IMR-90 (cell line): ENCODE results near the gene RWDD1. TPM values are rescaled to one million over a fixed set of nuclear protein-coding genes. Genes with fewer than 3 reads are reported as not detected.

Experiments
- ATAC-seq: fragments of 200-7000 bp; cut with Tn5 transposase; 2 replicates; pipeline ENCODE4 v1.9.1; 2020; ENCODE audit warnings: low read depth, mild to moderate bottlenecking, moderate library complexity
- BruUV-seq: library from RNA; stranded (reverse); fragments of 400-500 nt; replicated peaks from 2 replicates; lab custom pipeline; 2021; lab: Mats Ljungman, UMichigan
- CTCF ChIA-PET: fragments of 300-600 bp; formaldehyde crosslinking; extraction: SDS; loops from one replicate; lab custom pipeline; 2021; ENCODE audit warnings: antibody characterized with exemption; lab: Yijun Ruan, JAX
- POLR2A ChIA-PET: fragments of 300-600 bp; sonication (Branson Sonifier 250); formaldehyde crosslinking; loops from one replicate; lab custom pipeline; 2022; ENCODE audit warnings: antibody characterized with exemption; ENCODE audit not compliant: unreplicated experiment; lab: Charles Lee
- DNase-seq: peaks from one replicate; pipeline ENCODE4 v3.0.0; 2013
- H2AFZ ChIP-seq: replicated peaks from 2 replicates; pipeline ENCODE3; 2013; ENCODE audit warnings: low read length, mild to moderate bottlenecking; ENCODE audit not compliant: poor library complexity
- H2AK5ac ChIP-seq: 2 replicates; pipeline ENCODE4 v1.6.1; 2013; ENCODE audit warnings: low read depth, low read length, inconsistent platforms
- H2AK9ac ChIP-seq: replicated peaks from 2 replicates; pipeline ENCODE3; 2013; ENCODE audit warnings: mild to moderate bottlenecking, low read depth, low read length, moderate library complexity; ENCODE audit not compliant: poor library complexity
- H2BK120ac ChIP-seq: 2 replicates; pipeline ENCODE4 v1.6.1; 2013; ENCODE audit warnings: low read depth, low read length, inconsistent platforms
- H2BK15ac ChIP-seq: 3 replicates; pipeline ENCODE4 v1.6.1; 2013; ENCODE audit warnings: low read depth, low read length, inconsistent platforms
- H2BK20ac ChIP-seq: 2 replicates; pipeline ENCODE4 v1.6.1; 2013; ENCODE audit warnings: low read depth, mild to moderate bottlenecking, inconsistent platforms, low read length, moderate library complexity
- H2BK5ac ChIP-seq: 2 replicates; pipeline ENCODE4 v1.6.1; 2013; ENCODE audit warnings: mild to moderate bottlenecking, low read depth, low read length, inconsistent platforms; ENCODE audit not compliant: poor library complexity, severe bottlenecking
- H3K14ac ChIP-seq: replicated peaks from 2 replicates; pipeline ENCODE4 v1.6.1; 2013; ENCODE audit warnings: low read depth, low read length, inconsistent platforms
- H3K18ac ChIP-seq: 2 replicates; pipeline ENCODE4 v1.6.1; 2013; ENCODE audit warnings: low read depth, low read length, control low read depth
- H3K23ac ChIP-seq: 2 replicates; pipeline ENCODE4 v1.6.1; 2013; ENCODE audit warnings: low read depth, low read length, inconsistent platforms
- H3K27ac ChIP-seq: 2 replicates; pipeline ENCODE4 v1.5.1; 2013; ENCODE audit warnings: mild to moderate bottlenecking, control low read depth, low read length; ENCODE audit not compliant: insufficient read depth
- H3K27me3 ChIP-seq: 2 replicates; pipeline ENCODE4 v1.6.1; 2013; ENCODE audit warnings: low read length; ENCODE audit not compliant: control insufficient read depth, insufficient read depth
- H3K36me3 ChIP-seq: 2 replicates; pipeline ENCODE4 v1.6.1; 2013; ENCODE audit warnings: low read length, mixed read lengths; ENCODE audit not compliant: control insufficient read depth, insufficient read depth
- H3K4ac ChIP-seq: 2 replicates; pipeline ENCODE4 v1.6.1; 2013; ENCODE audit warnings: low read depth, low read length, inconsistent platforms
- H3K4me1 ChIP-seq: 2 replicates; pipeline ENCODE4 v1.6.1; 2013; ENCODE audit warnings: low read length, mixed read lengths; ENCODE audit not compliant: control insufficient read depth, insufficient read depth
- H3K4me2 ChIP-seq: 2 replicates; pipeline ENCODE4 v1.6.1; 2013; ENCODE audit warnings: low read depth, mild to moderate bottlenecking, control low read depth, low read length, moderate library complexity
- H3K4me3 ChIP-seq: 2 replicates; pipeline ENCODE4 v1.5.1; 2013; ENCODE audit warnings: low read depth, mild to moderate bottlenecking, control low read depth, low read length, moderate library complexity; ENCODE audit not compliant: insufficient read depth
- H3K56ac ChIP-seq: 2 replicates; pipeline ENCODE4 v1.6.1; 2013; ENCODE audit warnings: low read length, inconsistent platforms; ENCODE audit not compliant: insufficient read depth; ENCODE audit errors: extremely low read depth
- H3K79me1 ChIP-seq, 2 experiments: 2 replicates each; pipeline ENCODE4 v1.6.1; 2013; ENCODE audit warnings: low read length in 2 of 2, inconsistent platforms in 1 of 2, low read depth in 1 of 2
- H3K9ac ChIP-seq: 2 replicates; pipeline ENCODE4 v1.6.1; 2013; ENCODE audit warnings: low read depth, low read length, control low read depth
- H3K9me1 ChIP-seq: 2 replicates; pipeline ENCODE4 v1.6.1; 2013; ENCODE audit warnings: low read length, inconsistent platforms; ENCODE audit not compliant: insufficient read depth
- H3K9me3 ChIP-seq: 2 replicates; pipeline ENCODE4 v1.6.1; 2013; ENCODE audit warnings: low read length; ENCODE audit not compliant: control insufficient read depth, insufficient read depth
- H4K20me1 ChIP-seq: 2 replicates; pipeline ENCODE4 v1.6.1; 2013; ENCODE audit warnings: low read length, inconsistent platforms; ENCODE audit not compliant: insufficient read depth
- H4K5ac ChIP-seq: 2 replicates; pipeline ENCODE4 v1.6.1; 2013; ENCODE audit warnings: mild to moderate bottlenecking, low read depth, low read length, control low read depth
- H4K8ac ChIP-seq, 2 experiments: 2 replicates each; pipeline ENCODE4 v1.6.1; 2013; ENCODE audit warnings: low read depth in 2 of 2, low read length in 2 of 2, control low read depth in 1 of 2, inconsistent platforms in 1 of 2
- H4K91ac ChIP-seq: 2 replicates; pipeline ENCODE4 v1.6.1; 2013; ENCODE audit warnings: low read depth, low read length, inconsistent platforms; ENCODE audit not compliant: insufficient read depth
- CHD1 ChIP-seq: IDR thresholded peaks from 2 replicates; pipeline ENCODE4 v1.6.1; 2012; ENCODE audit warnings: low read depth, low read length, improper control_type of control experiment
- ELK1 ChIP-seq: fragments of 150-350 bp; IDR thresholded peaks from 2 replicates; pipeline ENCODE4 v1.6.1; 2016; ENCODE audit warnings: low read depth, mild to moderate bottlenecking, low read length, moderate library complexity, borderline replicate concordance
- MAFK ChIP-seq: IDR thresholded peaks from 2 replicates; pipeline ENCODE4 v1.6.1; 2012; ENCODE audit warnings: low read depth, low read length, improper control_type of control experiment
- MAZ ChIP-seq: IDR thresholded peaks from 2 replicates; pipeline ENCODE4 v1.6.1; 2012; ENCODE audit warnings: low read depth, mild to moderate bottlenecking, low read length, improper control_type of control experiment, moderate library complexity, borderline replicate concordance
- MXI1 ChIP-seq: IDR thresholded peaks from 2 replicates; pipeline ENCODE4 v1.6.1; 2012; ENCODE audit warnings: low read depth, mild to moderate bottlenecking, low read length, moderate library complexity, borderline replicate concordance
- NFE2L2 ChIP-seq: fragments of 150-350 bp; IDR thresholded peaks from 2 replicates; pipeline ENCODE4 v1.6.1; 2016; ENCODE audit warnings: low read depth, mild to moderate bottlenecking, low read length
- POLR2A ChIP-seq: IDR thresholded peaks from 2 replicates; pipeline ENCODE4 v1.6.1; 2012; ENCODE audit warnings: mild to moderate bottlenecking, low read depth, low read length
- RAD21 ChIP-seq: IDR thresholded peaks from 2 replicates; pipeline ENCODE4 v1.6.1; 2012; ENCODE audit warnings: low read length, improper control_type of control experiment
- RCOR1 ChIP-seq: IDR thresholded peaks from 2 replicates; pipeline ENCODE4 v1.6.1; 2012; ENCODE audit warnings: mild to moderate bottlenecking, low read length, improper control_type of control experiment; ENCODE audit not compliant: insufficient replicate concordance
- RFX5 ChIP-seq: IDR thresholded peaks from 2 replicates; pipeline ENCODE4 v1.8.0; 2012; ENCODE audit warnings: low read depth, mild to moderate bottlenecking, low read length, moderate library complexity
- SMC3 ChIP-seq: fragments of 150-350 bp; IDR thresholded peaks from 2 replicates; pipeline ENCODE4 v1.6.1; 2016; ENCODE audit warnings: low read depth, mild to moderate bottlenecking, antibody characterized with exemption, low read length, moderate library complexity
- WGBS, 2 experiments: methylation state at CpG; one replicate each; pipeline versions ENCODE4 v1.1.5 to v1.1.7; 2013; ENCODE audit warnings: missing lambda C conversion rate in 2 of 2; ENCODE audit not compliant: insufficient read length in 1 of 2; ENCODE audit errors: extremely low coverage in 2 of 2; 5-methylcytosine and 5-hydroxymethylcytosine counted together
- dilution Hi-C: fragments of 300-500 bp; cut with HindIII; formaldehyde crosslinking; loops from one replicate; pipeline ENCODE4 v1.14.3; 2018; ENCODE audit warnings: low sequenced_read_pairs; ENCODE audit not compliant: unreplicated experiment
- in situ Hi-C: fragments of 300-500 bp; cut with MboI; formaldehyde crosslinking; loops from 3 replicates; pipeline ENCODE4 v1.14.3; 2019; ENCODE audit warnings: low sequenced_read_pairs, inconsistent platforms, mixed read lengths
- intact Hi-C: fragments of 100-400 bp; cut with micrococcal nuclease; formaldehyde crosslinking; loops from 2 replicates; pipeline ENCODE4 v1.10.0; 2022
- polyA plus RNA-seq, 3 experiments: library from polyadenylated mRNA; depleted of rRNA; stranded (reverse); fragments of >200 nt; gene quantifications; 2 replicates each; pipeline ENCODE4 v1.2.3, GENCODE V29; 2012; ENCODE audit warnings: low replicate concordance in 1 of 3
- total RNA-seq: library from RNA; depleted of rRNA; stranded (reverse); fragments of >200 nt; gene quantifications from 2 replicates; pipeline ENCODE4 v1.2.3, GENCODE V29; 2012
- TF ChIP-seq, protein P1 (sequence below): conservative IDR thresholded peaks from 2 replicates; pipeline ENCODE4 v1.5.1; 2012; ENCODE audit warnings: mild to moderate bottlenecking, low read depth, low read length, improper control_type of control experiment
- TF ChIP-seq, protein P2 (sequence below): fragments of 150-350 bp; IDR thresholded peaks from 2 replicates; pipeline ENCODE4 v1.6.1; 2017; ENCODE audit warnings: mild to moderate bottlenecking, antibody characterized with exemption, low read length, low read depth

The RWDD1 gene
- total and polyA plus RNA-seq, 2 of the 4 experiments (the other 2 are of a cell fraction) = 23.6 to 92.8 TPM

DNA sequence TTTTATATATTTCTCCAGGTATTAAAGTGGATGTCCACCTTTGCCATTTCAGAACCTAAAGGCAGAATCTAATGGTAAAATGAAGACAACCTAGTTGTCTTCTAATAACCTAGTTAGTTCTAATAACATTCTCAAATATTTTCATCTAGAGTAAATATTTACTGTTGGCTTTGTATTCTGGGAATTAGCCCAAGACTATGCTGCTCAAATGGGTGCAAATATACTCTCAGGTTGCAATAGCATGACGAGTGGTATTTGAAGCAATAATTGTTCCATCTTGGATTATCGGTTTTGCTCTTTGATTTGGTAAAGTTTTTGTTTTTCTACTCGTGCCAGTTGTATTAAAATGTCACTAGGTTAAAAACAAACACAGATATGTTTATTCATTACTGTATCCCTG, 23.9 kb downstream of the RWDD1 start:
- no peak overlapping the region for H4K8ac ChIP-seq
- no peak overlapping the region for H3K18ac ChIP-seq
- H3K56ac ChIP-seq = no peak overlapping the region
- TF ChIP-seq RFX5 (no peak), MAZ (no peak), CHD1 (no peak), ELK1 (no peak), NFE2L2 (no peak), RCOR1 (no peak), MAFK (no peak), MXI1 (no peak), RAD21 (no peak), POLR2A (no peak), SMC3 (no peak)
- TF ChIP-seq, protein P1, sequence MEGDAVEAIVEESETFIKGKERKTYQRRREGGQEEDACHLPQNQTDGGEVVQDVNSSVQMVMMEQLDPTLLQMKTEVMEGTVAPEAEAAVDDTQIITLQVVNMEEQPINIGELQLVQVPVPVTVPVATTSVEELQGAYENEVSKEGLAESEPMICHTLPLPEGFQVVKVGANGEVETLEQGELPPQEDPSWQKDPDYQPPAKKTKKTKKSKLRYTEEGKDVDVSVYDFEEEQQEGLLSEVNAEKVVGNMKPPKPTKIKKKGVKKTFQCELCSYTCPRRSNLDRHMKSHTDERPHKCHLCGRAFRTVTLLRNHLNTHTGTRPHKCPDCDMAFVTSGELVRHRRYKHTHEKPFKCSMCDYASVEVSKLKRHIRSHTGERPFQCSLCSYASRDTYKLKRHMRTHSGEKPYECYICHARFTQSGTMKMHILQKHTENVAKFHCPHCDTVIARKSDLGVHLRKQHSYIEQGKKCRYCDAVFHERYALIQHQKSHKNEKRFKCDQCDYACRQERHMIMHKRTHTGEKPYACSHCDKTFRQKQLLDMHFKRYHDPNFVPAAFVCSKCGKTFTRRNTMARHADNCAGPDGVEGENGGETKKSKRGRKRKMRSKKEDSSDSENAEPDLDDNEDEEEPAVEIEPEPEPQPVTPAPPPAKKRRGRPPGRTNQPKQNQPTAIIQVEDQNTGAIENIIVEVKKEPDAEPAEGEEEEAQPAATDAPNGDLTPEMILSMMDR = no peak
- TF ChIP-seq, protein P2, sequence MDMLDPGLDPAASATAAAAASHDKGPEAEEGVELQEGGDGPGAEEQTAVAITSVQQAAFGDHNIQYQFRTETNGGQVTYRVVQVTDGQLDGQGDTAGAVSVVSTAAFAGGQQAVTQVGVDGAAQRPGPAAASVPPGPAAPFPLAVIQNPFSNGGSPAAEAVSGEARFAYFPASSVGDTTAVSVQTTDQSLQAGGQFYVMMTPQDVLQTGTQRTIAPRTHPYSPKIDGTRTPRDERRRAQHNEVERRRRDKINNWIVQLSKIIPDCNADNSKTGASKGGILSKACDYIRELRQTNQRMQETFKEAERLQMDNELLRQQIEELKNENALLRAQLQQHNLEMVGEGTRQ = no peak
- no peak overlapping the region for H4K5ac ChIP-seq
- no peak overlapping the region for H2AFZ ChIP-seq
- H3K4ac ChIP-seq = no peak overlapping the region
- H3K9ac ChIP-seq = no peak overlapping the region
- no peak overlapping the region for H4K91ac ChIP-seq
- H3K27ac ChIP-seq = no peak overlapping the region
- CTCF ChIA-PET = no interaction called here
- no peak overlapping the region for H2AK5ac ChIP-seq
- ATAC-seq = no peak
- no peak overlapping the region for H2BK15ac ChIP-seq
- no peaks in the 10 kb centered on the region for H3K27me3 ChIP-seq
- no peak overlapping the region for H3K4me3 ChIP-seq
- H3K4me1 ChIP-seq = no peaks in the 10 kb centered on the region
- no peak overlapping the region for H2BK5ac ChIP-seq
- H2BK120ac ChIP-seq = no peak overlapping the region
- no peaks in the 10 kb centered on the region for H3K9me3 ChIP-seq
- no peak overlapping the region for H3K14ac ChIP-seq
- no peaks in the 10 kb centered on the region for H4K20me1 ChIP-seq
- POLR2A ChIA-PET = no interaction called here
- no peak overlapping the region for H2AK9ac ChIP-seq
- BruUV-seq = no TSS peak
- no peak overlapping the region for H3K23ac ChIP-seq
- no peak overlapping the region for H3K4me2 ChIP-seq
- in situ Hi-C loops = no loop called here
- H2BK20ac ChIP-seq = no peak overlapping the region
- H3K36me3 ChIP-seq = peaks cover 19% of the 10 kb centered on the region
- no peaks in the 10 kb centered on the region for H3K9me1 ChIP-seq
- dilution Hi-C loops = no loop called here
- H3K79me1 ChIP-seq = no peaks in the 10 kb centered on the region
- intact Hi-C loops = no loop called here
- WGBS, 2 experiments = 100% methylated on average over 1 of the region's 3 CpGs; no CpG with 5 or more reads in 1 of the 2 experiments
- no peak for DNase-seq
